Cardiac muscle cell (in vitro differentiated cells and primary cell): Measurements from ENCODE around the gene REG1A. TPM values are rescaled to one million over a fixed set of nuclear protein-coding genes. Genes with fewer than 3 reads are reported as not detected.

Experiments used
- DNase-seq, 2 donors: peaks; one replicate each; pipeline versions ENCODE4 v3.0.0 to v3.0.0-alpha.2; 2010 to 2017; ENCODE audit warnings: low read depth in 1 of 2, low spot score in 1 of 2
- H3K27ac ChIP-seq: fragments of 200-600 bp; sonication (generic); 2 replicates; pipeline ENCODE4 v1.5.1; 2016
- H3K27me3 ChIP-seq: fragments of 200-600 bp; sonication (generic); 2 replicates; pipeline ENCODE4 v1.6.0; 2016; ENCODE audit warnings: control low read depth
- H3K36me3 ChIP-seq: fragments of 200-600 bp; sonication (generic); 2 replicates; pipeline ENCODE4 v1.5.1; 2016; ENCODE audit warnings: control low read depth
- H3K4me1 ChIP-seq: fragments of 200-600 bp; sonication (generic); 2 replicates; pipeline ENCODE4 v1.8.1; 2017; ENCODE audit warnings: low read depth, mild to moderate bottlenecking, mixed run types
- H3K4me3 ChIP-seq: fragments of 200-600 bp; sonication (generic); 2 replicates; pipeline ENCODE4 v1.5.1; 2016; ENCODE audit warnings: mild to moderate bottlenecking
- H3K9me3 ChIP-seq: fragments of 200-600 bp; sonication (generic); 2 replicates; pipeline ENCODE4 v1.5.1; 2017; ENCODE audit warnings: low read depth, mild to moderate bottlenecking, control low read depth
- polyA plus RNA-seq: library from polyadenylated mRNA; unstranded; fragments of >200 nt; fragmentation: Nextera tagmentation; extraction: Ambion mirVana; gene quantifications from 2 replicates; pipeline ENCODE4 v1.2.1, GENCODE V29; 2016
- total RNA-seq: library from RNA; depleted of rRNA; stranded (reverse); fragments of >200 nt; gene quantifications from 2 replicates; pipeline ENCODE4 v1.2.3, GENCODE V29; 2016
- TF ChIP-seq, protein P1 (sequence below): IDR thresholded peaks from 2 replicates; pipeline ENCODE4 v1.5.1; 2012; ENCODE audit warnings: low read depth, mild to moderate bottlenecking, low read length

Gene REG1A
- total and polyA plus RNA-seq, 2 experiments from 2014 or later: 1.2 TPM; not detected in 1

GRCh38 chr2:79139423-79139822 lies 19.1 kb downstream of the REG1A start:
- TF ChIP-seq, protein P1, sequence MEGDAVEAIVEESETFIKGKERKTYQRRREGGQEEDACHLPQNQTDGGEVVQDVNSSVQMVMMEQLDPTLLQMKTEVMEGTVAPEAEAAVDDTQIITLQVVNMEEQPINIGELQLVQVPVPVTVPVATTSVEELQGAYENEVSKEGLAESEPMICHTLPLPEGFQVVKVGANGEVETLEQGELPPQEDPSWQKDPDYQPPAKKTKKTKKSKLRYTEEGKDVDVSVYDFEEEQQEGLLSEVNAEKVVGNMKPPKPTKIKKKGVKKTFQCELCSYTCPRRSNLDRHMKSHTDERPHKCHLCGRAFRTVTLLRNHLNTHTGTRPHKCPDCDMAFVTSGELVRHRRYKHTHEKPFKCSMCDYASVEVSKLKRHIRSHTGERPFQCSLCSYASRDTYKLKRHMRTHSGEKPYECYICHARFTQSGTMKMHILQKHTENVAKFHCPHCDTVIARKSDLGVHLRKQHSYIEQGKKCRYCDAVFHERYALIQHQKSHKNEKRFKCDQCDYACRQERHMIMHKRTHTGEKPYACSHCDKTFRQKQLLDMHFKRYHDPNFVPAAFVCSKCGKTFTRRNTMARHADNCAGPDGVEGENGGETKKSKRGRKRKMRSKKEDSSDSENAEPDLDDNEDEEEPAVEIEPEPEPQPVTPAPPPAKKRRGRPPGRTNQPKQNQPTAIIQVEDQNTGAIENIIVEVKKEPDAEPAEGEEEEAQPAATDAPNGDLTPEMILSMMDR: no peak
- H3K27ac ChIP-seq: no peak overlapping the region
- DNase-seq: no peak
- no peaks in the 10 kb centered on the region for H3K36me3 ChIP-seq
- H3K9me3 ChIP-seq: no peaks in the 10 kb centered on the region
- H3K4me3 ChIP-seq: no peak overlapping the region
- H3K4me1 ChIP-seq: no peaks in the 10 kb centered on the region
- H3K27me3 ChIP-seq: no peaks in the 10 kb centered on the region

- H3K27ac ChIP-seq: no peak overlapping the region
- peaks cover 8% of the 10 kb centered on the region for H3K4me1 ChIP-seq
- H3K27me3 ChIP-seq: no peaks in the 10 kb centered on the region
- DNase-seq: no peak
- H3K4me3 ChIP-seq: no peak overlapping the region
- no peaks in the 10 kb centered on the region for H3K9me3 ChIP-seq
- TF ChIP-seq, protein P1: no peak
- H3K36me3 ChIP-seq: no peaks in the 10 kb centered on the region
Observed at GRCh38 chr2:79155826-79156476, 35.7 kb downstream of the REG1A start.

DNA sequence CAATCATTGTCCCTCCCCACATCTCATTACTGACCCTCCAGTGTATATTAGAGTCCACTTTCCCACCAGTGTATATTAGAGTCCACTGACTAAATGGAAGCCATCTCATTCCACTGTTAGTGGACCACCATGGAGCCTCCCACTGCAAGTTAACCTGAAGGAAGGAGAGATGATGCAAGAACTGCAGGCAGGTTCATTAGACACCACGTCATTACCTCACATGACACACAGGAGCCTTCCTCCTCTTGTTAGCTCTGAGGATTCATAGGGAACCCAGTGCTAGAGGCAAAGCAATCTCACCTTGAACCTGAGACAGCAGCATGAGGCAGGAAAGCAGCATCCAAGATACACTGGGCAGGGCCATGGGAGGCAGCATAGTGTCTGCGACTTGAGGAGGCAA lies 38.7 kb downstream of the REG1A start:
- H3K9me3 ChIP-seq: no peaks in the 10 kb centered on the region
- H3K4me1 ChIP-seq: peaks cover 18% of the 10 kb centered on the region
- no peaks in the 10 kb centered on the region for H3K27me3 ChIP-seq
- no peak for DNase-seq
- TF ChIP-seq, protein P1: no peak
- H3K36me3 ChIP-seq: no peaks in the 10 kb centered on the region
- no peak overlapping the region for H3K4me3 ChIP-seq
- H3K27ac ChIP-seq: no peak overlapping the region

DNA sequence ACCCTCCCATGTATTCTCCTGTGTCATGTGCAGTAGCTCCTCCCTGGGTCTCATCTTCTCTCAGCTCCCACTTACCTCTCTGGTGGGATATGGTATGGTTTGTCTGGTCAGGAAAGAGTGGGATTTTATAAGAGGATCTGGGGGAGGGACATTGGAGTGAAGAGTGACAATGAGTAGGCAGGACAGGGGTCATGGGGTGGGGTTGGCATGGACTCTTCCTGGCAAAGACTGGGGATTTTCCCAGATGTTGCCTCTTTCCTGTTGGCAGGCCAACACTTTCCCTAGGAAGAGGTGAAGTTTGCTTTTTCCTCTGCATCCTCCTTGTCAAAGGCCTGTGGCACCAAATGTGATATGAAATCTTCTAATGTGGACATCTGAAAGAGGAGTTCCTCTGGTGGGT lies 39.4 kb downstream of the REG1A start, which contains the start of gene REG3A:
Gene REG3A, minus strand, starts transcription at position 101 of the 400 bp plus-strand sequence. CDS start 348 bp downstream, outside the sequence.
- Histone ChIP-seq H3K27ac (no peak within 1 kb of the TSS), H3K4me1 (peaks cover 15% of the 10 kb centered on the region), H3K27me3 (no peaks in the 10 kb centered on the region), H3K36me3 (no peaks in the 10 kb centered on the region), H3K4me3 (no peak within 1 kb of the TSS), H3K9me3 (no peaks in the 10 kb centered on the region)
- DNase-seq: no peak
- TF ChIP-seq, protein P1: no peak

- Histone ChIP-seq H3K27ac (peak overlapping the region; percentile 24), H3K36me3 (no peaks in the 10 kb centered on the region), H3K9me3 (no peaks in the 10 kb centered on the region), H3K4me1 (peaks cover 15% of the 10 kb centered on the region), H3K4me3 (no peak overlapping the region), H3K27me3 (no peaks in the 10 kb centered on the region)
- TF ChIP-seq, protein P1: no peak
- DNase-seq: peak in 1 of 2 donors; percentile 2
Observed at GRCh38 chr2:79162132-79162531, 41.8 kb downstream of the REG1A start.
